HS-5 (cell line): ENCODE results near the gene EFNB2.
A peak's percentile ranks its signal among the peaks of the same experiment; 100 is the strongest.

Experiments used
- DNase-seq: peaks from one replicate; pipeline ENCODE4 v3.0.0-alpha.2; 2012; ENCODE audit warnings: low read depth

Gene EFNB2

DNA sequence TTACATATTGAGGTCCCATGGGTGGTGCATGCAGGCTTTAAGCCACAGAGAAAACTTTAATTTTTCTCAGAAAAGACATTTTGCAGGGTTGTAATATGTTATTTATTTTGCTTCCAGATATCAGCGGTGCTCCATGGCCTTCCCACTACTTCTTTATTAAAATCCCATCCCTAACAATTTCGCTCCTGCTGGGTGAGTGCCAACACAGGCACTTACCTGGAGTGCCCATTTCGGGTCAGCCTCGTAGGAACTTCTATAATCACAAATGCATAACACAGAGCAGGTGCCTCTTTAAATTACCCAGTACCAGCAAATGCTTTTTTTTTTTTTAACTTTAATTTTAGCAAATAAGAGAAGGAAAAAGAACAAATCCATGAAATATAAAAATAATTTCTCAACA is 86.4 kb downstream of the EFNB2 start:
- no peak for DNase-seq

- peak; percentile 13 for DNase-seq
Observed at GRCh38 chr13:106445996-106446395, 89.5 kb downstream of the EFNB2 start.

- no peak for DNase-seq
Observed at GRCh38 chr13:106443607-106444322, 91.7 kb downstream of the EFNB2 start.

GRCh38 chr13:106440866-106441265 is 94.6 kb downstream of the EFNB2 start:
- DNase-seq: no peak
